Glutamatergic neuron (in vitro differentiated cells): ENCODE measurements around the gene ATP5PB. TPM values are rescaled to one million over a fixed set of nuclear protein-coding genes. Genes with fewer than 3 reads are reported as not detected.
A peak's percentile ranks its signal among the peaks of the same experiment; 100 is the strongest.

Experiments used
- DNase-seq: peaks from one replicate; pipeline ENCODE4 v3.0.0; 2022
- H3K27ac Mint-ChIP-seq: one replicate; pipeline ENCODE4 v1.8.0; 2020; ENCODE audit warnings: mild to moderate bottlenecking, mixed read lengths, inconsistent platforms; ENCODE audit not compliant: unreplicated experiment
- H3K27me3 Mint-ChIP-seq: one replicate; pipeline ENCODE4 v1.8.0; 2020; ENCODE audit warnings: mild to moderate bottlenecking, moderate library complexity, mixed read lengths, inconsistent platforms; ENCODE audit not compliant: unreplicated experiment
- H3K36me3 Mint-ChIP-seq: one replicate; pipeline ENCODE4 v1.8.0; 2020; ENCODE audit warnings: mild to moderate bottlenecking, mixed read lengths, inconsistent platforms; ENCODE audit not compliant: unreplicated experiment
- H3K4me1 Mint-ChIP-seq: one replicate; pipeline ENCODE4 v1.8.0; 2020; ENCODE audit warnings: mild to moderate bottlenecking, low read depth, mixed read lengths, inconsistent platforms; ENCODE audit not compliant: unreplicated experiment
- H3K4me3 Mint-ChIP-seq: one replicate; pipeline ENCODE4 v1.8.0; 2020; ENCODE audit warnings: mild to moderate bottlenecking, mixed read lengths, inconsistent platforms; ENCODE audit not compliant: unreplicated experiment
- H3K9me3 Mint-ChIP-seq: one replicate; pipeline ENCODE4 v1.8.0; 2020; ENCODE audit warnings: mild to moderate bottlenecking, moderate library complexity, mixed read lengths, inconsistent platforms; ENCODE audit not compliant: unreplicated experiment
- long read RNA-seq: library from polyadenylated mRNA; unstranded; transcript quantifications from one replicate; pipeline ENCODE4 v2.0.0, GENCODE V29; 2020; ENCODE audit not compliant: unreplicated experiment
- total RNA-seq: library from RNA; stranded (reverse); fragmentation: NEBNext Ultra II Directional; extraction: Animal tissue kit (Norgen Biotek cat#: 25700); gene quantifications from one replicate; pipeline ENCODE4 v1.2.1, GENCODE V29; 2021; ENCODE audit not compliant: unreplicated experiment
- TF ChIP-seq, protein P1 (sequence below): fragments of 200-600 bp; sonication (generic); IDR thresholded peaks from one replicate; pipeline ENCODE4 v1.5.0; 2021; ENCODE audit not compliant: partially characterized antibody, unreplicated experiment

Gene ATP5PB, protein sequence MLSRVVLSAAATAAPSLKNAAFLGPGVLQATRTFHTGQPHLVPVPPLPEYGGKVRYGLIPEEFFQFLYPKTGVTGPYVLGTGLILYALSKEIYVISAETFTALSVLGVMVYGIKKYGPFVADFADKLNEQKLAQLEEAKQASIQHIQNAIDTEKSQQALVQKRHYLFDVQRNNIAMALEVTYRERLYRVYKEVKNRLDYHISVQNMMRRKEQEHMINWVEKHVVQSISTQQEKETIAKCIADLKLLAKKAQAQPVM
- 272 TPM for total RNA-seq
- long read RNA-seq, transcript ATP5PB-202 (7 exons, 3,156 nt) = major isoform, 307 of 330 reads
- long read RNA-seq, transcript ATP5PB-201 (6 exons, 1,040 nt) = minor isoform, 9 of 330 reads
- long read RNA-seq, partial matches to known transcripts = 3 of 330 reads
- long read RNA-seq, other reads (novel, unspliced or antisense) = 11 of 330 reads

- peak within 1 kb of the TSS; percentile 99 for H3K4me3 Mint-ChIP-seq
- TF ChIP-seq, protein P1, sequence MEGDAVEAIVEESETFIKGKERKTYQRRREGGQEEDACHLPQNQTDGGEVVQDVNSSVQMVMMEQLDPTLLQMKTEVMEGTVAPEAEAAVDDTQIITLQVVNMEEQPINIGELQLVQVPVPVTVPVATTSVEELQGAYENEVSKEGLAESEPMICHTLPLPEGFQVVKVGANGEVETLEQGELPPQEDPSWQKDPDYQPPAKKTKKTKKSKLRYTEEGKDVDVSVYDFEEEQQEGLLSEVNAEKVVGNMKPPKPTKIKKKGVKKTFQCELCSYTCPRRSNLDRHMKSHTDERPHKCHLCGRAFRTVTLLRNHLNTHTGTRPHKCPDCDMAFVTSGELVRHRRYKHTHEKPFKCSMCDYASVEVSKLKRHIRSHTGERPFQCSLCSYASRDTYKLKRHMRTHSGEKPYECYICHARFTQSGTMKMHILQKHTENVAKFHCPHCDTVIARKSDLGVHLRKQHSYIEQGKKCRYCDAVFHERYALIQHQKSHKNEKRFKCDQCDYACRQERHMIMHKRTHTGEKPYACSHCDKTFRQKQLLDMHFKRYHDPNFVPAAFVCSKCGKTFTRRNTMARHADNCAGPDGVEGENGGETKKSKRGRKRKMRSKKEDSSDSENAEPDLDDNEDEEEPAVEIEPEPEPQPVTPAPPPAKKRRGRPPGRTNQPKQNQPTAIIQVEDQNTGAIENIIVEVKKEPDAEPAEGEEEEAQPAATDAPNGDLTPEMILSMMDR = no peak
- peaks cover 4% of the 10 kb centered on the region for H3K27me3 Mint-ChIP-seq
- peaks cover 18% of the 10 kb centered on the region for H3K4me1 Mint-ChIP-seq
- no peaks in the 10 kb centered on the region for H3K36me3 Mint-ChIP-seq
- DNase-seq = peak; percentile 95
- H3K27ac Mint-ChIP-seq = peak within 1 kb of the TSS; percentile 100
- H3K9me3 Mint-ChIP-seq = peaks cover 5% of the 10 kb centered on the region
These were observed at the start of gene ATP5PB, which contains the start of gene WDR77 for GRCh38 chr1:111448918-111449702. ATP5PB (plus strand) TSS chr1:111449464; CDS start chr1:111449542, 78 bp downstream. WDR77 (minus strand) TSS chr1:111449256; CDS start chr1:111449169, 87 bp downstream.

DNA sequence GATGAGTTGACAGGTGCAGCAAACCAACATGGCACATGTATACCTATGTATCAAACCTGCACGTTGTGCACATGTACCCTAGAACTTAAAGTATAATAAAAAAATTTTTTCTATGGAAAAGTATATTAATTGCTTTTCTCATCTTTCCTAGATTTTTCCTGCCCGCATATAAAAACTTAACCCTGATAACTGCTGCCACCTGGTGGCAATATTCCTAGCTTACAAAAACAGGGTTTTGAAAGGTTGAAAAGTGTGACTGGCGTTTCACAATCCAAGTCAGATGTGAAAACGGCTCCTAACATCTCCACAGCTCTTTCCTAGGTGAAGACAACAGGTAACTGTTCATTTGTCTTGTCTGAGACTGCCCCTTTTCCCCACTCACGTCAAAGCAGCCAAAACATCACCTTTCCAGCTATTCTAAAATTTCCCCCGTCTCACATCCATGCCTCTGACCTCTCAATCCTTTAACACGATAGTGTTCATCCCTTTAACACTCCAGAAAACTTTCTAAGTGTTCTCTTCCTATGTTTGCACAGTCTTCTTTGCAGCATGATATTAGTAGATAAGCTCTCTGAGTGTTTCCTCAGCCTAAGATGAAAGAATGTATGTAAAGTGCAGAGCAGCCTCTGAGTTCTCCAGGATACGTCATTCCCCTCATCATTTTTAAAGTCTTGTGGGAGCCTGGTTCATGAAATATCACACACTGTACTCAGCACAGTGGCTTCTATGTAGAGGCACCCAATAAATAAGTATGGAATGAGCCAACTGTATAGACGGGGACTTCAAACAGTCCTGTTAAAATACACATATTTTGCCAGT is 49.3 kb upstream of the ATP5PB start:
- TF ChIP-seq, protein P1 = peak; percentile 80
- H3K9me3 Mint-ChIP-seq = peaks cover 1% of the 10 kb centered on the region
- H3K4me3 Mint-ChIP-seq = no peak overlapping the region
- no peaks in the 10 kb centered on the region for H3K36me3 Mint-ChIP-seq
- no peak overlapping the region for H3K27ac Mint-ChIP-seq
- H3K4me1 Mint-ChIP-seq = no peaks in the 10 kb centered on the region
- H3K27me3 Mint-ChIP-seq = no peaks in the 10 kb centered on the region
- DNase-seq = peak; percentile 39

- no peak overlapping the region for H3K27ac Mint-ChIP-seq
- TF ChIP-seq, protein P1 = no peak
- H3K4me3 Mint-ChIP-seq = no peak overlapping the region
- no peaks in the 10 kb centered on the region for H3K4me1 Mint-ChIP-seq
- H3K36me3 Mint-ChIP-seq = no peaks in the 10 kb centered on the region
- peaks cover 1% of the 10 kb centered on the region for H3K9me3 Mint-ChIP-seq
- no peaks in the 10 kb centered on the region for H3K27me3 Mint-ChIP-seq
- DNase-seq = no peak
These were observed 47.2 kb upstream of the ATP5PB start for GRCh38 chr1:111402083-111402482.

DNA sequence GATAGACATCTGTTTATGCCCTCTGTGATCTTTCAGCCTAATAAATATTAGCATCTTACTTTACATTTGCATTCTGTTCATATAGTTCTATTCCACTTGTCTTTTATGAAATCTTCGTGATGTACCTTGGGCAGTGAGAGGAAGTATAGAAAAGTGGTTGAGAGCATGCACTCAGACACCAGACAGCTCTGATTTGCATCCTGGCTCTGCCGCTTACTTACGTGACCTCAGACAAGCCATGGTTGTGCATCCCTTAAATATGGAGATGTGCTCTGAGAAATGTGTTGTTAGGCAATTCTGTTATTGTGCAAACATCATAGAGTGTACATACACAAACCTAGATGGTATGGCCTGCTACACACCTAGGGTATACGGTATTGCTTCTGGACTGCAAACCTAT is 44.7 kb upstream of the ATP5PB start:
- Mint-ChIP-seq H3K4me1 (no peaks in the 10 kb centered on the region), H3K27ac (no peak overlapping the region), H3K27me3 (no peaks in the 10 kb centered on the region), H3K9me3 (no peaks in the 10 kb centered on the region), H3K36me3 (no peaks in the 10 kb centered on the region), H3K4me3 (no peak overlapping the region)
- DNase-seq = no peak
- TF ChIP-seq, protein P1 = no peak
